HG02884 (cell line): Measurements from ENCODE around the gene G0S2.
"Not testable (repeated sequence)": the region's sequence is repeated elsewhere in the genome, so short reads cannot be mapped to it uniquely, and the experiment has no call there.

Experiments used
- ATAC-seq: cut with Tn5 transposase; IDR thresholded peaks from one replicate; pipeline ENCODE4 v1.9.1; 2021; ENCODE audit warnings: mild to moderate bottlenecking, moderate library complexity; ENCODE audit not compliant: unreplicated experiment

The G0S2 gene

GRCh38 chr1:209675565-209676154, 448 bp downstream of the G0S2 start:
- no peak for ATAC-seq

DNA sequence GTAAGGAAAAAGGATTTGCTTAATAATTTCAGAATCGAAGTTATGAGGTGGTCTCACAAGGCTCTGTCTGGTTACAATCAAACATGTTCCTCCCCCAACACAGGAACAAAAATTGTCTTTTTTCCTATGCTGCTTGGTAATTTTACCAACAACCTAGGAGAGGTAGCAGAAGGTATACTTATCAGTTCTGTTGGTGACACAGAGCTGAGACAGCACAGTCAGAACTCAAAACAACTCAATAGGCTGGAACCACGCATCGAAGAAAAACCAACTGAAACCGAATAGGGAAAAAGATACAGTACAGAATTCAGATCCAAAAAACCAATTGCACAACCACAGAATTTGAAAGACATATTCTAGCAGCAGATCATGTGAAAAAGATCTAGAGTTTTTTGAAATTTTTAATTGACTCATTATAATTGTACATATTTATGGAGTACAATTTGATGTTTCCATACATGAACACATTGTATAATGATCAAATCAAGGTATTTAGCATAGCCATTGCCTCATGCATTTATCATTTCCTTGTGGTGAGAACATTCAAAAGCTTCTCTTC, 3.8 kb downstream of the G0S2 start:
- ATAC-seq, result no peak

DNA sequence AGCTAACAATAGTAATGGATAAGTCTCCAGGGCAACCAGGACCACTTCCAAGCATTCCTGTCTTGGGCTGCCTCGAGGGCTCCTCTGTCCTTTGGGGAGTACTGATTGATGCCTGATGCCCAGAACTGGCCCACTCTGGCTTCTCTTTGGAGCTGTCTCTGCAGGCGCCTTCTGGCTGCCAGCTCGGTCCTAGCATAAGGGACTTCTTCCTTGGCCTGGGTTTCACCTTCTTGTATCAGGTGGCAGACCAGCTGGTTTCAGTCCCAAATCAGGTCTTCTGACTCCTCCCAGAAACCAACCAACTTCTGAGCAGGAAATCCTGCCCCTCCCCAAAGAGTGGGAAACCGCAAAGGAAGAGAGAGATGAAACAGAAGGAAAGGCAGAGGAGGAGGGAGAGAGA, 10.6 kb downstream of the G0S2 start:
- no peak for ATAC-seq

DNA sequence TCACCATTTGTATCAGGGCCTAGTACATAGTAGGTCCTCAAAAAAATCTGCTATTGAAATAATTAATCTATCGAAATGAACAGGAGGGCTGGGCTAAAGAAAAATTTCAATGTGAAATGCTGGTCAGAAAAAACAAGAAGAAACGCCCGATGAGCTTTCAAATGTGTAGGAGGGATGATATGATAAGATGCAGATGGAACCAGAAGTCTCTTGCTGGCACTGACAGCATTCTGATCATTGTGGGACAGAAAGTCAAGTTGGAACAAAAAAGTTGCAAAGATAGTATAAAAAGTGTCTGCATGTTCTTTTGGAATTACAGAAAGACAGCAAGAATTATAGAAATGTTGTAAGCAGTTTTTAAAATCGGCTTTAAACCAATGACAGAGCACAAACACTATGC, 11.1 kb downstream of the G0S2 start:
- no peak for ATAC-seq

GRCh38 chr1:209688746-209689234, 13.6 kb downstream of the G0S2 start:
- no peak for ATAC-seq

GRCh38 chr1:209689477-209689876, 14.3 kb downstream of the G0S2 start:
- no peak for ATAC-seq

DNA sequence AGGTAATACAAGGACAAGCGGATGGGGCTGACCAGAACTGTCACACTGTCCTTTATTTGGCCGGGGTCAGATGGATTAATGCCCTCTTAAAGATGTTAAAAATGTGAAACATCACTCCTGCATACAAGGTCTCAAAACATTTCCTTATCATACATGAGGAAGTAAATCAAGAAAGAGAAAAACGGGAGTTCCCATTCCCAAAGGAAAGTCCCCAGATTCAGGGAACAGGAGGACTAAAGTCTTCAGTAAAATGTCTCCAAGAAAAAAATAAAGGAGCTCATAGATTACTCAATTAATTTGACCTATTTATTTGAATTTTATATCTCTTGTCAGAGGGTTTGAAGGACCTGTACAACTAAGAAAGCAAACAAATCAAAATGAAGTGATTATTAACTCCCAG, 16.0 kb downstream of the G0S2 start:
- ATAC-seq, result no peak

DNA sequence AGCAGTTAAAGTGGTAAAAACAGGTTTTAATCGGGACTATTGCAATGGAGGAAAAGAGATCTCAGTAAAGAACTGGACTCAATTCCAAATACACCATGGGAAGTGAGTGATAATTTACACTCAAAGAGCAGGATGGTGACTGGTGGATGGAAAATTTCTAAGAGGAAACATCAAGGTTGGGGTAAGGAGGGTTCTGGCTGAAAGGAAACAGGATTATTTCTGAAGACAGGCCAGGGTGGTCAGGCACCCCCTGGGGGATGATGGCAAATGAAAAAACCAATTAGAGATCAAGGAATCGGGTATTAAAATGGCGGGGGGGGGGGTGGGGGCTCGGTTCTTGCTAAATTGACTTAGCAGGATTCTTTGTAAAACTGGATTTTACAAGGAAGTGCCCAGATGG, 17.1 kb downstream of the G0S2 start:
- no peak for ATAC-seq

DNA sequence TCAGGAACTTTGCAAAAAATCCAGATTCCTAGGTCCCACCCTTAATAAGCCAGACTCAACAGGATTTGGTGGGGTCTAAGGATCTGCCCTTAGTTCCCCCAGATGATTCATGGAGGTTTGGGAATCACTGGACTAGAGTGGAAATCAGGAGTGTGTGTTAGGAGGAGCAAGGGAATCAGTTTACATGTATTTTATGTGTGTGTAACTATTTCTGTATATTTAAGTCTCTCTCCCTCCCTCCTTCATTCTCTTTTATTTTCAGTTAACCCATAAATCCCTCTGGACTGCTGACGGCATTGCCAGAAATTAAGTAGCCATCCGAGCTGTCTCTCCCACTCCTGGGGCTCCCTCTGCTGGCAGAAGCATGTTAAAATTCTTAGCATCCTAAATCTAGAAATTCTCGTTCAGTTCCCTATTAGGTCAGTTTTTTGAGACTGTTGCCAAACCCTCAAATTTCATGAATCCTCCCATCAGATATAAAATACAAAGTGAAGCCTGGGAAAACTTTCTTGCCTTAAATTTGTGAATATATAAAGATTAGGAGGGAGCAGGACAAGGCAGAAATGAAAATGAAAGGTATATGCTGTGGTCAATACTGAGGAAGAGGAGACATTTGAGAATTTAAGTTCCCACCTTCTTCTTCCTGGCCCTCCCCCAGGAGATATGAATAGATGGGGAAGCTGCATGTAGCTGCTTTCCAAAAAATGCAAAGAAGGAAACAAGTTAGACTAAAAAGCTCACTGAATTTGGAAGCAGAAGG, 17.7 kb downstream of the G0S2 start:
- no peak for ATAC-seq

GRCh38 chr1:209696673-209697072, 21.5 kb downstream of the G0S2 start:
- ATAC-seq, result no peak

- no peak for ATAC-seq
Measured at GRCh38 chr1:209697126-209697525, 21.9 kb downstream of the G0S2 start.

- ATAC-seq, result not testable (repeated sequence)
Measured at GRCh38 chr1:209700686-209701085, 25.5 kb downstream of the G0S2 start.

- no peak for ATAC-seq
Measured at GRCh38 chr1:209702832-209703231, 27.6 kb downstream of the G0S2 start.

GRCh38 chr1:209703834-209704504, 28.8 kb downstream of the G0S2 start:
- peak; percentile 74 for ATAC-seq

- ATAC-seq, result no peak
Measured at GRCh38 chr1:209704584-209704983, 29.4 kb downstream of the G0S2 start, which contains the start of gene HSD11B1. Gene HSD11B1, plus strand, starts transcription at chr1:209704846. Its CDS starts 97 bp downstream, at chr1:209704943.

GRCh38 chr1:209705033-209705598, 29.9 kb downstream of the G0S2 start:
- no peak for ATAC-seq

DNA sequence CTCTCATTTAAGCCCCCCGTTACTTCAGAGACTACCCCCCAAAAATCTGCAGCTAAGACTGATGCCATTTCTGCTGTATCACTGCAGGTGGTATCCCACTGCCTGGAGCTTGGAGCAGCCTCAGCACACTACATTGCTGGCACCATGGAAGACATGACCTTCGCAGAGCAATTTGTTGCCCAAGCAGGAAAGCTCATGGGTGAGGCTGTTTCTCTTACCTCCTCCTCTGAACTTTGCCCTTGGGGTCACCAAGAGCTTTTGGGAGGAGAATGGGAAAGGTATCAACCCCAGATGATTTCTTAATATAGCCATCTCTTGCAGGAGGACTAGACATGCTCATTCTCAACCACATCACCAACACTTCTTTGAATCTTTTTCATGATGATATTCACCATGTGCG, 31.4 kb downstream of the G0S2 start:
- no peak for ATAC-seq

GRCh38 chr1:209707308-209707707, 32.1 kb downstream of the G0S2 start:
- ATAC-seq, result no peak

GRCh38 chr1:209708297-209708696, 33.1 kb downstream of the G0S2 start:
- no peak for ATAC-seq

GRCh38 chr1:209710093-209710492, 34.9 kb downstream of the G0S2 start:
- ATAC-seq, result no peak

GRCh38 chr1:209710847-209711246, 35.6 kb downstream of the G0S2 start:
- ATAC-seq, result no peak
